Measurements from ENCODE around the gene CDH4. TPM values are rescaled to one million over a fixed set of nuclear protein-coding genes. Genes with fewer than 3 reads are reported as not detected.

The CDH4 gene
- total RNA-seq, 1 experiment from 2014 or later = not detected

DNA sequence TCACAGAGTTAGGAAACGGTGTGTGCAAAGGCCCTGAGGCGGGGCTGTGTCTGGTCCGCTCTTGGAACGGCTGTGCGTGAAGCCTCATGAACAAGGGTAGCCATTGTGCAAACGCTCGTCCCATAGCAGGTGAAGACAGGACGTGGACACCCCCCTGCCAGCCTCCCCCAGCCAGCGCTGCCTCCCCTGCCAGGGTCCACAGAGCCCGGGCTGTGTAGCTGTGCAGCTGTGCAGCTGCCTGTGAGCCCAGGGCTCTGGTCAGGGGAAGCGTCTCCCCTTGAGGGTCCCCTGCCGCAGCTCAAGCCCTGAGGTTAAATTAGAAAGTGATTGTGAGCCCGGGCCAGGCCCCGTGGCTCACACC is 674.2 kb downstream of the CDH4 start:
- Histone ChIP-seq H3K4me1 (replicated peaks; ENCODE audit: insufficient read depth) (0 out of 2 replicates have a peak, but pooled peaks cover 11% of the 10 kb centered on the region), H3K36me3 (ENCODE audit: low read depth) (no peaks in the 10 kb centered on the region), H2AFZ (no peak overlapping the region), H3K27me3 (ENCODE audit: insufficient read depth, low read depth) (peaks cover 58% of the 10 kb centered on the region), H3F3A (ENCODE audit: insufficient read depth, low read depth) (no peaks in the 10 kb centered on the region), H3K4me2 (peak overlapping the region; percentile 39; the same call in 1 of the 2 replicates), H3K4me3 (no peak overlapping the region), H3K9me2 (ENCODE audit: insufficient read depth) (no peaks in the 10 kb centered on the region), H3K79me2 (ENCODE audit: low read depth) (no peaks in the 10 kb centered on the region), H3K9me3 (ENCODE audit: insufficient read depth, low read depth) (no peaks in the 10 kb centered on the region), H4K20me1 (ENCODE audit: insufficient read depth) (no peaks in the 10 kb centered on the region), H3K27ac (no peak overlapping the region)
- TF ChIP-seq, protein P1, sequence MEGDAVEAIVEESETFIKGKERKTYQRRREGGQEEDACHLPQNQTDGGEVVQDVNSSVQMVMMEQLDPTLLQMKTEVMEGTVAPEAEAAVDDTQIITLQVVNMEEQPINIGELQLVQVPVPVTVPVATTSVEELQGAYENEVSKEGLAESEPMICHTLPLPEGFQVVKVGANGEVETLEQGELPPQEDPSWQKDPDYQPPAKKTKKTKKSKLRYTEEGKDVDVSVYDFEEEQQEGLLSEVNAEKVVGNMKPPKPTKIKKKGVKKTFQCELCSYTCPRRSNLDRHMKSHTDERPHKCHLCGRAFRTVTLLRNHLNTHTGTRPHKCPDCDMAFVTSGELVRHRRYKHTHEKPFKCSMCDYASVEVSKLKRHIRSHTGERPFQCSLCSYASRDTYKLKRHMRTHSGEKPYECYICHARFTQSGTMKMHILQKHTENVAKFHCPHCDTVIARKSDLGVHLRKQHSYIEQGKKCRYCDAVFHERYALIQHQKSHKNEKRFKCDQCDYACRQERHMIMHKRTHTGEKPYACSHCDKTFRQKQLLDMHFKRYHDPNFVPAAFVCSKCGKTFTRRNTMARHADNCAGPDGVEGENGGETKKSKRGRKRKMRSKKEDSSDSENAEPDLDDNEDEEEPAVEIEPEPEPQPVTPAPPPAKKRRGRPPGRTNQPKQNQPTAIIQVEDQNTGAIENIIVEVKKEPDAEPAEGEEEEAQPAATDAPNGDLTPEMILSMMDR (conservative IDR thresholded peaks at IDR 0.05) = no peak
- TF ChIP-seq EZH2 (IDR thresholded peaks at IDR 0.05; ENCODE audit: low read depth) = no peak
- ChIA-PET CTCF (no interaction called here), POLR2A (ENCODE audit: unreplicated experiment) (interaction anchor here (0.6 kb wide), 2 partner anchors 23 to 424 kb away, joined by 3 read pairs; no protein-coding TSS in a partner anchor)
- DNase-seq = no peak
- intact Hi-C loops (cut with micrococcal nuclease; ENCODE audit: unreplicated experiment) = no loop called here
- no TSS peak for BruUV-seq (replicated peaks)

DNA sequence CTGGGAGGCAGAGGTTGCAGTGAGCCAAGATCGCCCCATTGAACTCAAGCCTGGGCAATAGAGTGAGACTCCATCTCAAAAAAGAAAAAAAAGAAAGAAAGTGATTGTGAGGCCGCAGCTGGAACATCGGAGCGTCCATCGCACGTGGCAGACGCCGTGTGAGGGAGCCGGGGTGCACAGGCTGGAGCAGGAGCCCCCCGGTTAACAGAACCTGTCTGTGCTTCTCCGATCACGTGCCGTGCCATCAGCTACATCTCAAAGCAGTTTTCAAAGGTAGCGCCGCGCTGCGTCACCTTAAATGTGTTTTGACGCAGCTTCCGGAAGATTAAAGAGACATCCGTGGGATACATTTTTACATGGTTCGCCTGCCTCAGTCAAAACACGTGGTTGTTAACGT is 674.7 kb downstream of the CDH4 start:
- Histone ChIP-seq H3K27me3 (ENCODE audit: insufficient read depth, low read depth) (peaks cover 61% of the 10 kb centered on the region), H3K4me3 (no peak overlapping the region), H3K27ac (no peak overlapping the region), H3K4me1 (replicated peaks; ENCODE audit: insufficient read depth) (0 out of 2 replicates have a peak, but pooled peaks cover 11% of the 10 kb centered on the region), H2AFZ (no peak overlapping the region), H3K36me3 (ENCODE audit: low read depth) (no peaks in the 10 kb centered on the region), H3F3A (ENCODE audit: insufficient read depth, low read depth) (no peaks in the 10 kb centered on the region), H3K4me2 (no peak overlapping the region), H3K79me2 (ENCODE audit: low read depth) (no peaks in the 10 kb centered on the region), H3K9me2 (ENCODE audit: insufficient read depth) (no peaks in the 10 kb centered on the region), H4K20me1 (ENCODE audit: insufficient read depth) (no peaks in the 10 kb centered on the region), H3K9me3 (ENCODE audit: insufficient read depth, low read depth) (no peaks in the 10 kb centered on the region)
- intact Hi-C loops (cut with micrococcal nuclease; ENCODE audit: unreplicated experiment) = no loop called here
- no peak for TF ChIP-seq EZH2 (IDR thresholded peaks at IDR 0.05; ENCODE audit: low read depth)
- TF ChIP-seq, protein P1 (conservative IDR thresholded peaks at IDR 0.05) = no peak
- ChIA-PET CTCF (no interaction called here), POLR2A (ENCODE audit: unreplicated experiment) (no interaction called here)
- no peak for DNase-seq
- BruUV-seq (replicated peaks) = no TSS peak

DNA sequence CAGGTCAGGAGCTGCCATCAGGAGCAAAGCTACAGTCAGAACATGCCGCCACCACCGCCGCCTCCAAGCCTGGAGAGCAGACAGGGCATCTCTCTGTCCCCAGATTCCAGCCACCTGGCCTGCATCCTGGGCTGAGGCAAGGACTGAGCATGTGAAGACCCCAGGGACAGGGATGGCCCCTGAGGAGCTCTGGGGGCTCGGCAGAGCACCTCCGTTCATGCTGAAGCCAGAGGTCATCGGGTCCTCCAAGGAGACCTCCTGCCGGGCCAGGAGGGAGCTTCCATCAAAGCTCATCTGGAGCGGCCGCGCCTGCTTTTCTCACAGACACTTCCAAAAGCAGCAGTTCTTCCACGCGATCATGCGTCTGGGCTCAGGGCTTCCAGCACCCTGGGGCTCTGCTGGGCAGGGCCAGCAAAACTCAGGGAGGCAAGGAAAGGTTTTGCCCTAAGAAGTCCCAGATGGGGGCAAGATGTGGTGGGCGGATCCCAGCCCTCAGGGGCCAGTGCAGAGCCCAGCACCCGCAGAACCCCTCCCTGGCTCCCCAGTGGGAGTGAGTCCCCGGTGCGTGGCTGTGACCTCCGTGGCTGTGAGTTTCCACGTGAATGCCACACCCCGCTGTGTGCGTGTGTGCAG is 675.2 kb downstream of the CDH4 start:
- TF ChIP-seq, protein P1 (conservative IDR thresholded peaks at IDR 0.05) = no peak
- no peak for TF ChIP-seq EZH2 (IDR thresholded peaks at IDR 0.05; ENCODE audit: low read depth)
- Histone ChIP-seq H3K4me2 (no peak overlapping the region), H3K79me2 (ENCODE audit: low read depth) (no peaks in the 10 kb centered on the region), H2AFZ (no peak overlapping the region), H3K4me1 (replicated peaks; ENCODE audit: insufficient read depth) (0 out of 2 replicates have a peak, but pooled peaks cover 11% of the 10 kb centered on the region), H3K9me3 (ENCODE audit: insufficient read depth, low read depth) (no peaks in the 10 kb centered on the region), H3K27me3 (ENCODE audit: insufficient read depth, low read depth) (peaks cover 64% of the 10 kb centered on the region), H3K4me3 (no peak overlapping the region), H3F3A (ENCODE audit: insufficient read depth, low read depth) (no peaks in the 10 kb centered on the region), H3K36me3 (ENCODE audit: low read depth) (no peaks in the 10 kb centered on the region), H3K27ac (no peak overlapping the region), H4K20me1 (ENCODE audit: insufficient read depth) (no peaks in the 10 kb centered on the region), H3K9me2 (ENCODE audit: insufficient read depth) (no peaks in the 10 kb centered on the region)
- intact Hi-C loops (cut with micrococcal nuclease; ENCODE audit: unreplicated experiment) = no loop called here
- no peak for DNase-seq
- ChIA-PET CTCF (no interaction called here), POLR2A (ENCODE audit: unreplicated experiment) (no interaction called here)
- no TSS peak for BruUV-seq (replicated peaks)
